Neural progenitor cell (in vitro differentiated cells): ENCODE results near the gene MOAP1.

Experiments used
- CTCF ChIP-seq: fragments of 200-600 bp; sonication (generic); IDR thresholded peaks from 2 replicates; pipeline ENCODE4 v1.5.1; 2017; ENCODE audit warnings: antibody characterized with exemption, mild to moderate bottlenecking
- EZH2phosphoT487 ChIP-seq: fragments of 200-600 bp; sonication (generic); IDR thresholded peaks from 2 replicates; pipeline ENCODE4 v1.6.1; 2017; ENCODE audit warnings: antibody characterized with exemption

GRCh38 chr14:93156693-93157369 is 27.9 kb downstream of the MOAP1 start:
- TF ChIP-seq CTCF (no peak), EZH2phosphoT487 (no peak)
